Tibial artery (tissue), 4 donors: Measurements from ENCODE around the gene NTRK3.
A peak's percentile ranks its signal among the peaks of the same experiment; 100 is the strongest.

Source experiments
- DNase-seq, 2 donors: peaks; one replicate each; pipeline ENCODE4 v3.0.0-alpha.2; 2019
- H3K27ac ChIP-seq, 2 donors: fragments of 200-600 bp; sonication (generic) in 1 of 2; 1 replicate in 1 of 2; 2 replicates in 1 of 2; pipeline ENCODE4 v1.5.1; 2018 to 2019; ENCODE audit warnings: mild to moderate bottlenecking in 1 of 2
- H3K27me3 ChIP-seq, 2 donors: fragments of 200-600 bp; sonication (generic) in 1 of 2; one replicate each; pipeline versions ENCODE4 v1.5.1 to v1.6.0; 2016 to 2019
- H3K36me3 ChIP-seq, 3 donors: fragments of 200-600 bp; sonication (generic) in 2 of 3; one replicate each; pipeline ENCODE4 v1.5.1; 2016 to 2019; ENCODE audit warnings: mild to moderate bottlenecking in 2 of 3
- H3K4me1 ChIP-seq, 4 donors: fragments of 200-600 bp; sonication (generic) in 2 of 4; 1 replicate in 3 of 4; 2 replicates in 1 of 4; pipeline ENCODE4 v1.5.1; 2016 to 2019
- H3K4me3 ChIP-seq, 2 donors: fragments of 200-600 bp; sonication (generic) in 1 of 2; 1 replicate in 1 of 2; 2 replicates in 1 of 2; pipeline ENCODE4 v1.5.1; 2018 to 2019; ENCODE audit warnings: mild to moderate bottlenecking in 2 of 2
- H3K9me3 ChIP-seq, 3 donors: fragments of 200-600 bp; sonication (generic) in 1 of 3; one replicate each; pipeline ENCODE4 v1.5.1; 2016 to 2019
- CTCF ChIP-seq, 2 experiments: fragments of 200-600 bp in 1 of 2; fragments of 450-650 bp in 1 of 2; IDR thresholded peaks; one replicate each; pipeline ENCODE4 v1.5.1; 2017 to 2019; ENCODE audit warnings: antibody characterized with exemption in 2 of 2, mild to moderate bottlenecking in 1 of 2, moderate library complexity in 1 of 2
- intact Hi-C: fragments of 100-400 bp; cut with DNase I; formaldehyde crosslinking; loops from one replicate; pipeline ENCODE4 v1.15.0; 2023; ENCODE audit warnings: low total_unique reads

NTRK3 gene

GRCh38 chr15:88004399-88004798 is 252.1 kb downstream of the NTRK3 start:
- Histone ChIP-seq H3K4me1 (peaks cover 0 to 44% (median 21%) of the 10 kb centered on the region in 4 donors), H3K36me3 (no peaks in the 10 kb centered on the region), H3K27ac (peak overlapping the region; percentile 70 to 76), H3K4me3 (no peak overlapping the region), H3K9me3 (no peaks in the 10 kb centered on the region), H3K27me3 (no peaks in the 10 kb centered on the region)
- intact Hi-C loops, result no loop called here
- TF ChIP-seq CTCF (IDR thresholded peaks at IDR 0.05), result no peak
- DNase-seq, result no peak

- H3K9me3 ChIP-seq, result no peaks in the 10 kb centered on the region
- H3K27me3 ChIP-seq, result no peaks in the 10 kb centered on the region
- intact Hi-C loops, result no loop called here
- no peak for TF ChIP-seq CTCF (IDR thresholded peaks at IDR 0.05)
- peak overlapping the region; percentile 70 to 76 for H3K27ac ChIP-seq
- no peaks in the 10 kb centered on the region for H3K36me3 ChIP-seq
- no peak for DNase-seq
- no peak overlapping the region for H3K4me3 ChIP-seq
- peaks cover 0 to 44% (median 21%) of the 10 kb centered on the region in 4 donors for H3K4me1 ChIP-seq
Measured at GRCh38 chr15:88003541-88004327, 252.8 kb downstream of the NTRK3 start.

- intact Hi-C loops, result no loop called here
- no peaks in the 10 kb centered on the region for H3K36me3 ChIP-seq
- no peak overlapping the region for H3K4me3 ChIP-seq
- H3K4me1 ChIP-seq, result peaks cover 0 to 44% (median 21%) of the 10 kb centered on the region in 4 donors
- no peak for TF ChIP-seq CTCF (IDR thresholded peaks at IDR 0.05)
- H3K27me3 ChIP-seq, result no peaks in the 10 kb centered on the region
- H3K9me3 ChIP-seq, result no peaks in the 10 kb centered on the region
- DNase-seq, result no peak
- H3K27ac ChIP-seq, result peak overlapping the region; percentile 70 to 76
Measured at GRCh38 chr15:88002706-88003105, 253.8 kb downstream of the NTRK3 start.

GRCh38 chr15:87998630-87999029 is 257.9 kb downstream of the NTRK3 start:
- DNase-seq, result no peak
- no peak for TF ChIP-seq CTCF (IDR thresholded peaks at IDR 0.05)
- intact Hi-C loops, result no loop called here
- Histone ChIP-seq H3K9me3 (no peaks in the 10 kb centered on the region), H3K36me3 (peaks cover 0 to 4% (median 0%) of the 10 kb centered on the region in 3 donors), H3K4me1 (peaks cover 0 to 15% (median 4%) of the 10 kb centered on the region in 4 donors), H3K27ac (no peak overlapping the region), H3K27me3 (no peaks in the 10 kb centered on the region), H3K4me3 (no peak overlapping the region)

- no peak overlapping the region for H3K4me3 ChIP-seq
- no peak for DNase-seq
- TF ChIP-seq CTCF (IDR thresholded peaks at IDR 0.05), result no peak
- H3K9me3 ChIP-seq, result no peaks in the 10 kb centered on the region
- no peak overlapping the region for H3K27ac ChIP-seq
- H3K4me1 ChIP-seq, result peaks cover 0 to 38% (median 13%) of the 10 kb centered on the region in 4 donors
- intact Hi-C loops, result no loop called here
- H3K36me3 ChIP-seq, result no peaks in the 10 kb centered on the region
- H3K27me3 ChIP-seq, result no peaks in the 10 kb centered on the region
Measured at GRCh38 chr15:87986776-87987175, 269.8 kb downstream of the NTRK3 start.
